ENCODE results near the gene EGF.

EGF gene

GRCh38 chr4:110009550-110009949 is 96.9 kb downstream of the EGF start:
- DNase-seq (ENCODE audit: low read depth), result no peak
- TF ChIP-seq CTCF (IDR thresholded peaks at IDR 0.05; ENCODE audit: insufficient read depth, low read depth, low read length, missing control alignments), result no peak
- H3K4me3 ChIP-seq (ENCODE audit: low read length), result no peak overlapping the region

- no peak for TF ChIP-seq CTCF (IDR thresholded peaks at IDR 0.05; ENCODE audit: insufficient read depth, low read depth, low read length, missing control alignments)
- DNase-seq (ENCODE audit: low read depth), result no peak
- H3K4me3 ChIP-seq (ENCODE audit: low read length), result no peak overlapping the region
These were observed 98.1 kb downstream of the EGF start for GRCh38 chr4:110010797-110011196.

GRCh38 chr4:110012917-110013316 is 100.2 kb downstream of the EGF start:
- no peak overlapping the region for H3K4me3 ChIP-seq (ENCODE audit: low read length)
- no peak for DNase-seq (ENCODE audit: low read depth)
- no peak for TF ChIP-seq CTCF (IDR thresholded peaks at IDR 0.05; ENCODE audit: insufficient read depth, low read depth, low read length, missing control alignments)

- no peak overlapping the region for H3K4me3 ChIP-seq (ENCODE audit: low read length)
- DNase-seq (ENCODE audit: low read depth), result no peak
- TF ChIP-seq CTCF (IDR thresholded peaks at IDR 0.05; ENCODE audit: insufficient read depth, low read depth, low read length, missing control alignments), result no peak
These were observed 101.5 kb downstream of the EGF start for GRCh38 chr4:110014233-110014632.

- no peak for DNase-seq (ENCODE audit: low read depth)
- TF ChIP-seq CTCF (IDR thresholded peaks at IDR 0.05; ENCODE audit: insufficient read depth, low read depth, low read length, missing control alignments), result no peak
- H3K4me3 ChIP-seq (ENCODE audit: low read length), result no peak overlapping the region
These were observed 106.5 kb downstream of the EGF start for GRCh38 chr4:110019153-110019552.

GRCh38 chr4:110020139-110020538 is 107.5 kb downstream of the EGF start:
- no peak overlapping the region for H3K4me3 ChIP-seq (ENCODE audit: low read length)
- no peak for DNase-seq (ENCODE audit: low read depth)
- TF ChIP-seq CTCF (IDR thresholded peaks at IDR 0.05; ENCODE audit: insufficient read depth, low read depth, low read length, missing control alignments), result no peak

- no peak for DNase-seq (ENCODE audit: low read depth)
- no peak for TF ChIP-seq CTCF (IDR thresholded peaks at IDR 0.05; ENCODE audit: insufficient read depth, low read depth, low read length, missing control alignments)
- no peak overlapping the region for H3K4me3 ChIP-seq (ENCODE audit: low read length)
These were observed 108.2 kb downstream of the EGF start for GRCh38 chr4:110020646-110021443.

Data from epithelial cell of esophagus (primary cell).